Activated T-cell treated with anti-CD3 and anti-CD28 coated beads for 1 hour (primary cell): ENCODE results near the gene CNTNAP2.
"Not testable (repeated sequence)": the region's sequence is repeated elsewhere in the genome, so short reads cannot be mapped to it uniquely, and the experiment has no call there.

Experiments used
- DNase-seq: peaks from one replicate; pipeline ENCODE4 v3.0.0-alpha.2; 2020; ENCODE audit warnings: low read depth

Gene CNTNAP2

GRCh38 chr7:146889806-146890555 is 773.4 kb downstream of the CNTNAP2 start:
- no peak for DNase-seq

- no peak for DNase-seq
These were observed 775.5 kb downstream of the CNTNAP2 start for GRCh38 chr7:146892151-146892550.

GRCh38 chr7:146894927-146895326 is 778.3 kb downstream of the CNTNAP2 start:
- DNase-seq = no peak

DNA sequence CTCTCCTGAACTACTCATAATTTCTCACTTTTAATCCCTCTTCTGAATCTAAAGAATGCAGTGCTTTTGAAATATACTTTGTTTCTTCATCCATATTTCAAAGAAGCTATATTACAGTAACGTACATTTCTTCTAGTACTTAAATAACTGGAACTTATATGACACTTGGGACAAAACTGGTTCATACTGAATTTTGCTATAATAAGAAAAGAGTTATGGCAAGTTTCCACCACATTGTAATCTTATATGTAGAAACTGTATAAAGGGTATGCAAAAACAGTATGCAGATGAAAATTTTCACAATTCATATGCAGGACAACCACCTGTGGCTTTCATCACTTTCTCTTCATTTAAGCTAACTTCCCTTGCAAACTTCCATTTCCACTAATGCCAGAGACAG is 785.7 kb downstream of the CNTNAP2 start:
- no peak for DNase-seq

GRCh38 chr7:146902728-146903127 is 786.1 kb downstream of the CNTNAP2 start:
- no peak for DNase-seq

DNA sequence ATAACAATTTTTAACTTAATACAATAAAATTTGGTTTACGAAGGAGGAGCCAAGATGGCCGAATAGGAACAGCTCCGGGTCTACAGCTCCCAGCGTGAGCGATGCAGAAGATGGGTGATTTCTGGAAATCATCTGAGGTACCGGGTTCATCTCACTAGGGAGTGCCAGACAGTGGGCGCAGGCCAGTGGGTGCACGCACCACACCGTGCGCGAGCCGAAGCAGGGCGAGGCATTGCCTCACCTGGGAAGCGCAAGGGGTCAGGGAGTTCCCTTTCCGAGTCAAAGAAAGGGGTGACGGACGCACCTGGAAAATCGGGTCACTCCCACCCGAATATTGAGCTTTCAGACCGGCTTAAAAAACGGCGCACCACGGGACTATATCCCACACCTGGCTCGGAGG is 789.1 kb downstream of the CNTNAP2 start:
- DNase-seq = not testable (repeated sequence)

- DNase-seq = no peak
These were observed 806.2 kb downstream of the CNTNAP2 start for GRCh38 chr7:146922782-146923181.

DNA sequence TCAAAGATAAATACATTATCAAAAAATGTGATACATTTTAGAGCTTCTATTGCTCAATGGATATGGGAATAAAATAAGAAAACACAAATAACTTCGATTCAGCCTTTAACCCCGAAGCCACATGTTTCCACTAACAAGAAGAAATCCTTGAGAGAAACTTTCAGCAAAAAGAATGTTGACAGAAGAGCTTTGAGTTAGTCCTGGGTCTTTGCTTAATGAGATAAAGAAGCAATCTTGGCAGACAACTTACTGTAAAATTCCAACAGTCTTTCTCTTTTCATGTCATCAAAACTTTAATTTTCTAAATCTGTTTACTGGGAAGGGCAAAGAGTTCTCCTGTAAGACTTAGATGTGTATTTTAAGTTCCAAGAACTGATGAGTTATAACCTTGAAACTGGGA is 810.2 kb downstream of the CNTNAP2 start:
- no peak for DNase-seq

DNA sequence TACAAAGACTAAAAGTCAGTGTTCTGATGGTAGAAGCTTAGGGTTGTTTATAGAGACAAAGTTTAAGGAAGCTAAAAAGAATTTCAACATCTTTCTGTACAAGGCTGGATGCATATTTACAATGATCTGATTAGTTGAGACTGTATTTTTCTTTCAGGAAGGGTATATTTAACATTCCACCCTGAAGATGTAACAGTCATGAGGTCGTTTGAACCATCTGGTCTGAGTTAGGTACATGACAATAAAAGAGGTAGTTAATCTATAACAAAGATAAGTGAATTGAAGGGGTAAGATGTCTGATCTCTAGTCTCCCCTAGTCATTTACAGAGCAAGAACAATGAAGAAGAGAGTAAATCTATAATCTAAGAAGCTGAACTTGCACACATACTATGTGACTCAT is 821.2 kb downstream of the CNTNAP2 start:
- DNase-seq = no peak

- no peak for DNase-seq
These were observed 826.9 kb downstream of the CNTNAP2 start for GRCh38 chr7:146943483-146943882.

DNA sequence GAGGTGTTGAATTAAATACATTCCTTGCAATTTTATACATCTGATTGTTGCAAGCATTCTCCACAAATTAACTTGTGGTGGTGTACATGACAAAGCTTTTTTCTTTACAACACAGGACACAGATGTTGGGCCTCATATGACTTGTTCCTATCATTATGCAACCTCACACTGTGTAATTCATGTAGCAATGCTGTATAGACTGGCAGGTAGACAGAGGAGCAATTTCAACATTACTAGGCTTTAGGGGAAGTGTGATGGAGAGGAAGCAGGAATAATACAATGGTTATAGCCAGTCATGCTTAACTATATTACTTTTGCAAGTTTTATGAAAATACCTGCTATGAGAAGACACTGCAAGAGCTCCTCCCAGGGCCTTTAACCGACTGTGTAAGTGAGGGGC is 832.1 kb downstream of the CNTNAP2 start:
- DNase-seq = no peak

GRCh38 chr7:146956321-146956720 is 839.7 kb downstream of the CNTNAP2 start:
- DNase-seq = no peak

DNA sequence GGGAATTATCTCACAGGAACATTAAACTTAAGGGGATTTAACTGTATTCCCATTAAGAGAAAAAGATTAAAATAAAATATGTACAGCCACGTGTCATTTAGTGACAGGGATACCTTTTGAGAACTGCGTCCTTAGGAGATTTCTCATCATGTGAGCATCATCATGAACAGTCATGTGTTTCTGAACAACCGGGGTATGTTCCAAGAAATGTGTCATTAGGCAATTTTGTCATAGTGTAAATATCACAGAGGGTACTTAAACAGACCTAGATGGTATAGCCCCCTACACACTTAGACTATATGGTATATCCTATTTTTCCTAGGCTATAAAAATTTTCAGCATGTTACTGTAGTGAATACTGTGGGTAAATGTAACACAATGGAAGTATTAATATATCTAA is 840.3 kb downstream of the CNTNAP2 start:
- no peak for DNase-seq

DNA sequence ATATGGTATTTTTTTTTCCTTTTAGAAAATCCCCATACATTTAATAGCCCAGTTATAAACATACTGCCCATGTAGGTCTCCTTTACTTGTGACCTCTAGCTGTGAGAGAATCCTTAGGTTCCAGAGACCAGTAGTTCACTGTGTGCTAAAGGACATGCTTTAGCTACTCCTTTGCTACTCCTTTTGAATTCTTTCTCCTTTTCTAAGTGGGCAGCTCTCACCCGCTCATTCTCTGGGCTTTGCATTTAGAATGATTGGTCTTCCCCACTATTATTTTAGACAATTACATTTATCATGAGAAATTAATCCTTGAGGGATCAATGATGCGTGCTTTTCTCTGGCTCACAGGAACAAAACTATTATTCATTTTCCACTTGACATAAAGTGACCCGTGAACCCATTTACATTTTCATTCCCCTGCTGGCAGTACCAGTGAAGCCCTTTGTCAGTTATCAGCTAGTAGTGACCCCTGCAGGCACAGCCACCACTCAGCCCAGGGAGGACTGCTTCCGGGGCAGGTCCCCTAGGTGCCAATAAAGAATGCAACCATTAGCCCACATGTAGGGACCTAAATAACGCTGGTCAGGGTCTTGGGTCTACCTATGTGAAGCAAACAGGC is 844.3 kb downstream of the CNTNAP2 start:
- no peak for DNase-seq

DNA sequence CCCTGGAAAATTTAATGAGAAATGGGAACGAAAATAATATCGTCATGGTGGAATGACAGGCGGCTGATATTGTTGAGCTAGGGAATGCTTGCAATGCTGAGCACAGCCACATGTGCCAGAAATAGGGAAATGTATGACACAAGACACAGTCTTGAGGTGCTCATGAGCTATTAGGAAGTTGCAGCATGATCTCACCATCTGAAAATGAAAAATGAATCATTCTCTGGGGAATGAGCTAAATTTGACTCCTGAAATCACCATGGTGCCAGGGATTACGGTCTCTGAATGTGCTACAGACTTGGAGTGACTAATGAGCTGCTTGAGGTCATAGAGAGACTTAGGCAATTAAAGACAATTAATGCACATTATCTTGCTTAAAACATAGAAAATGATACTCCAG is 845.0 kb downstream of the CNTNAP2 start:
- no peak for DNase-seq

- DNase-seq = no peak
These were observed 849.7 kb downstream of the CNTNAP2 start for GRCh38 chr7:146966274-146966673.

- DNase-seq = no peak
These were observed 865.9 kb downstream of the CNTNAP2 start for GRCh38 chr7:146982482-146982881.

GRCh38 chr7:146991596-146991995 is 875.0 kb downstream of the CNTNAP2 start:
- no peak for DNase-seq

DNA sequence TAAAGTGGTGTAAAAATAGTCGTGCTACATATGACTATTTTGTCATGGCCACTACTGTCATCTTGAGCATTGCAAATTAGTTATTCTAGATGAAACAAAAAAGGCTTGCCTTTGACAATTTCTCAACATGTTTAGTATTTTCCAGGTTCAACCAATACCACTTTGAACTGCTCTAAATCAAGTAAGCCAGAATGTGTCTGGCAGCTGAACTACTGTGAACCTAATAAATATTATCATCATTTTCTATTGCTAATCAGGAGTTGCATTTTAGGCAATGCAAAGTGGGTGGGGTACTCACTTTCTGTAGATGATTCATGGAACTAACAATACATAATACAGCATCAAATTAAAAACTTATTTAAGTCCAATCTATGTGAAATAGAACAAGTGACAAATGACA is 877.2 kb downstream of the CNTNAP2 start:
- DNase-seq = no peak

GRCh38 chr7:147008530-147008929 is 891.9 kb downstream of the CNTNAP2 start:
- DNase-seq = no peak

GRCh38 chr7:147012666-147013065 is 896.1 kb downstream of the CNTNAP2 start:
- no peak for DNase-seq

- DNase-seq = no peak
These were observed 897.2 kb downstream of the CNTNAP2 start for GRCh38 chr7:147013825-147014224.

DNA sequence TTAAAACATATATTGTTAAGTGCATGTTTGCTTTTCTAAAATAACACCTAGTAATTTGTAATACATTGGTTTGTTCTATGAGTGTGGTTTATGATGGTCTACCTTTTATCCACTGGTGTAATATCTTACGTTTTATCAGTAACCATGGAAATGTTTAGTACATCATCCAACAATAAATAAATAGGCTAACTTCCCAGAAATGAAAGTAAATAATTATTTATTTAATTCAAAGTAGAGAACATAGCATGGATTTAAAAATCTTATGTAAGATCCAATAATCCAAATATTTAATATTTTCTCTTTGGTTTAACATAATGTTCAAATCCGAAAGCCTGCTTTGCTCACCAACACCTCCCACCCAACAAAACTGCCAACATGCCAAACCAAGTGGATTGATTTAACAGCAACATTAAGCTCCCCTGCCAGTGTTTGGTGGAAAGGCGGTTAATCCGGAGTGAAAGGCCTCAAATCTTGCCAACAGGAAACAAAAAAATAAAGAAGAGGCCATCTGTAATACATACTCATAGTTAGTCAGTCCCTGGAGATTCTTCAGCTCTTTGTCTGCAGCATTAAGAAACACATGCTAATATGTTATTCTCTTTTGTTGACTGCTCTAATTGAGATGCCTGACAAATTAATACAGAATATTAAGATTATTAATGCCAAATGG is 897.8 kb downstream of the CNTNAP2 start:
- DNase-seq = no peak
